NCI-H1436 (cell line): Measurements from ENCODE around the gene PGBD5.
A peak's percentile ranks its signal among the peaks of the same experiment; 100 is the strongest.

Experiments used
- DNase-seq: peaks from one replicate; lab custom pipeline; 2025; lab: John Stamatoyannopoulos, UW

PGBD5 gene

GRCh38 chr1:230394741-230395140 lies 31.4 kb downstream of the PGBD5 start:
- no peak for DNase-seq

GRCh38 chr1:230394134-230394533 lies 32.0 kb downstream of the PGBD5 start:
- DNase-seq: peak; percentile 43

- no peak for DNase-seq
These were observed 32.4 kb downstream of the PGBD5 start for GRCh38 chr1:230393722-230394121.

- DNase-seq: no peak
These were observed 33.1 kb downstream of the PGBD5 start for GRCh38 chr1:230392920-230393521.

- DNase-seq: no peak
These were observed 33.6 kb downstream of the PGBD5 start for GRCh38 chr1:230392536-230392909.

GRCh38 chr1:230391776-230392535 lies 34.2 kb downstream of the PGBD5 start:
- no peak for DNase-seq

- no peak for DNase-seq
These were observed 35.8 kb downstream of the PGBD5 start for GRCh38 chr1:230390371-230390770.

- DNase-seq: no peak
These were observed 38.3 kb downstream of the PGBD5 start for GRCh38 chr1:230387876-230388275.

- DNase-seq: no peak
These were observed 38.8 kb downstream of the PGBD5 start for GRCh38 chr1:230387296-230387695.

- DNase-seq: no peak
These were observed 39.4 kb downstream of the PGBD5 start for GRCh38 chr1:230386637-230387262.

- no peak for DNase-seq
These were observed 40.2 kb downstream of the PGBD5 start for GRCh38 chr1:230385930-230386329.

- no peak for DNase-seq
These were observed 41.0 kb downstream of the PGBD5 start for GRCh38 chr1:230385158-230385450.

- no peak for DNase-seq
These were observed 41.6 kb downstream of the PGBD5 start for GRCh38 chr1:230384380-230385157.

GRCh38 chr1:230383425-230383824 lies 42.7 kb downstream of the PGBD5 start:
- no peak for DNase-seq

- no peak for DNase-seq
These were observed 44.1 kb downstream of the PGBD5 start for GRCh38 chr1:230382001-230382491.

GRCh38 chr1:230381585-230381984 lies 44.5 kb downstream of the PGBD5 start:
- DNase-seq: no peak

GRCh38 chr1:230381049-230381467 lies 45.1 kb downstream of the PGBD5 start:
- DNase-seq: peak; percentile 19

- no peak for DNase-seq
These were observed 46.2 kb downstream of the PGBD5 start for GRCh38 chr1:230379928-230380327.

GRCh38 chr1:230379462-230379861 lies 46.7 kb downstream of the PGBD5 start:
- no peak for DNase-seq

GRCh38 chr1:230377851-230378250 lies 48.3 kb downstream of the PGBD5 start:
- no peak for DNase-seq

- DNase-seq: no peak
These were observed 48.8 kb downstream of the PGBD5 start for GRCh38 chr1:230377324-230377723.

GRCh38 chr1:230376296-230376695 lies 49.8 kb downstream of the PGBD5 start:
- DNase-seq: no peak

GRCh38 chr1:230375780-230376179 lies 50.4 kb downstream of the PGBD5 start:
- DNase-seq: no peak
